HS-27A (cell line): ENCODE results near the gene GAS2.
A peak's percentile ranks its signal among the peaks of the same experiment; 100 is the strongest.
"Not testable (repeated sequence)": the region's sequence is repeated elsewhere in the genome, so short reads cannot be mapped to it uniquely, and the experiment has no call there.

Source experiments
- DNase-seq: peaks from one replicate; pipeline ENCODE4 v3.0.0-alpha.2; 2012; ENCODE audit warnings: low read depth, missing footprints

GAS2 gene

GRCh38 chr11:22666325-22666687 is at the start of gene GAS2:
TSS of gene GAS2 (plus strand) at chr11:22666611. CDS start at chr11:22674870, 8,259 bp downstream.
- DNase-seq = no peak

GRCh38 chr11:22617868-22618267 is 48.5 kb upstream of the GAS2 start:
- no peak for DNase-seq

GRCh38 chr11:22624742-22625447 is 41.5 kb upstream of the GAS2 start:
- peak; percentile 43 for DNase-seq

- DNase-seq = peak; percentile 99
Observed at GRCh38 chr11:22625448-22626287, 40.7 kb upstream of the GAS2 start, which contains the start of gene FANCF. TSS of gene FANCF (minus strand) at chr11:22625823. CDS start at chr11:22625810, 13 bp downstream.

- DNase-seq = no peak
Observed at GRCh38 chr11:22626573-22627239, 39.7 kb upstream of the GAS2 start.

- no peak for DNase-seq
Observed at GRCh38 chr11:22627421-22627820, 39.0 kb upstream of the GAS2 start.

GRCh38 chr11:22633354-22633902 is 33.0 kb upstream of the GAS2 start:
- DNase-seq = no peak

- peak; percentile 22 for DNase-seq
Observed at GRCh38 chr11:22634897-22635629, 31.3 kb upstream of the GAS2 start.

GRCh38 chr11:22635689-22636088 is 30.7 kb upstream of the GAS2 start:
- no peak for DNase-seq

GRCh38 chr11:22640862-22641261 is 25.5 kb upstream of the GAS2 start:
- DNase-seq = no peak

GRCh38 chr11:22641559-22641958 is 24.9 kb upstream of the GAS2 start:
- no peak for DNase-seq

GRCh38 chr11:22652346-22652745 is 14.1 kb upstream of the GAS2 start:
- not testable (repeated sequence) for DNase-seq

GRCh38 chr11:22656130-22656529 is 10.3 kb upstream of the GAS2 start:
- no peak for DNase-seq

GRCh38 chr11:22657101-22657694 is 9.2 kb upstream of the GAS2 start:
- no peak for DNase-seq

- no peak for DNase-seq
Observed at GRCh38 chr11:22659783-22660182, 6.6 kb upstream of the GAS2 start.

GRCh38 chr11:22666688-22667439 is 453 bp downstream of the GAS2 start:
- no peak for DNase-seq

GRCh38 chr11:22668005-22668796 is 1.8 kb downstream of the GAS2 start:
- DNase-seq = no peak

- DNase-seq = no peak
Observed at GRCh38 chr11:22669368-22669767, 3.0 kb downstream of the GAS2 start.

GRCh38 chr11:22670830-22671229 is 4.4 kb downstream of the GAS2 start:
- DNase-seq = no peak

- DNase-seq = no peak
Observed at GRCh38 chr11:22671751-22672150, 5.3 kb downstream of the GAS2 start.
